ENCODE data around the gene EFNA5.

DNA sequence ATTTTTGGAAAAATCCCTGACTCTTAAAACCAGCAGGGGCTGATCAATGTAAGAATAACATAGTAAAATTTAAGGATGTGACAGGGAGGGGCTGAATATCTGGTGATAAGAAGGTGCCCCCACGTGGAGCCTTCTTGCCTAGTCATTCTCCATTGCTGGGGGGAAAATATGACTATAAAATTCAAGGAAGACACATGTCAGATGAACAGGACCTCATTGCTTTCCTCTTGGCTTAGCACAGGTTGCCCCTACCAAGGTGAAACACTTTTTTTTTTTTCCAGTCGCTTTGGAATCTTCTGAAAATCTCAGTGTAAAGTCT is 310.9 kb downstream of the EFNA5 start:
- TF ChIP-seq CTCF (conservative IDR thresholded peaks at IDR 0.05), result no peak
- no peak for TF ChIP-seq EZH2 (IDR thresholded peaks at IDR 0.05; ENCODE audit: low read depth)

Measured in PC-9 (cell line).